Measurements from ENCODE around the gene SPIRE1. TPM values are rescaled to one million over a fixed set of nuclear protein-coding genes. Genes with fewer than 3 reads are reported as not detected.
"Not testable (repeated sequence)": the region's sequence is repeated elsewhere in the genome, so short reads cannot be mapped to it uniquely, and the experiment has no call there.

SPIRE1 gene
- total RNA-seq, 2 donors from 2014 or later = 1.9 to 2.3 TPM

GRCh38 chr18:12497839-12498238, 160.1 kb downstream of the SPIRE1 start:
- H3K27ac Mint-ChIP-seq = no peak overlapping the region
- no peaks in the 10 kb centered on the region for H3K36me3 Mint-ChIP-seq
- DNase-seq (ENCODE audit: low spot score in 2 of 2) (no peak), ATAC-seq (no peak)
- no peaks in the 10 kb centered on the region for H3K9me3 Mint-ChIP-seq

GRCh38 chr18:12497296-12497695, 160.6 kb downstream of the SPIRE1 start:
- DNase-seq (ENCODE audit: low spot score in 2 of 2) (no peak), ATAC-seq (no peak)
- H3K9me3 Mint-ChIP-seq = no peaks in the 10 kb centered on the region
- H3K27ac Mint-ChIP-seq = no peak overlapping the region
- H3K36me3 Mint-ChIP-seq = no peaks in the 10 kb centered on the region

GRCh38 chr18:12492907-12493306, 165.0 kb downstream of the SPIRE1 start:
- ATAC-seq (no peak), DNase-seq (ENCODE audit: low spot score in 2 of 2) (no peak)
- Mint-ChIP-seq H3K36me3 (no peaks in the 10 kb centered on the region), H3K27ac (peak overlapping the region in 1 of 2 donors; percentile 23), H3K9me3 (no peaks in the 10 kb centered on the region)

GRCh38 chr18:12491611-12492435, 166.1 kb downstream of the SPIRE1 start:
- Mint-ChIP-seq H3K9me3 (no peaks in the 10 kb centered on the region), H3K27ac (no peak overlapping the region), H3K36me3 (no peaks in the 10 kb centered on the region)
- ATAC-seq (no peak), DNase-seq (ENCODE audit: low spot score in 2 of 2) (no peak)

GRCh38 chr18:12485479-12486105, 172.3 kb downstream of the SPIRE1 start:
- Mint-ChIP-seq H3K9me3 (no peaks in the 10 kb centered on the region), H3K36me3 (no peaks in the 10 kb centered on the region), H3K27ac (no peak overlapping the region)
- ATAC-seq (no peak), DNase-seq (ENCODE audit: low spot score in 2 of 2) (no peak)

GRCh38 chr18:12481915-12482314, 176.0 kb downstream of the SPIRE1 start:
- H3K36me3 Mint-ChIP-seq; H3K9me3 Mint-ChIP-seq; H3K27ac Mint-ChIP-seq; ATAC-seq; DNase-seq (ENCODE audit: low spot score in 2 of 2): not testable (repeated sequence)

GRCh38 chr18:12479982-12480381, 177.9 kb downstream of the SPIRE1 start:
- no peak for ATAC-seq
- DNase-seq (ENCODE audit: low spot score in 2 of 2) = no peak
- Mint-ChIP-seq H3K36me3 (no peaks in the 10 kb centered on the region), H3K27ac (no peak overlapping the region), H3K9me3 (no peaks in the 10 kb centered on the region)

- ATAC-seq (no peak), DNase-seq (ENCODE audit: low spot score in 2 of 2) (no peak)
- Mint-ChIP-seq H3K9me3 (no peaks in the 10 kb centered on the region), H3K36me3 (no peaks in the 10 kb centered on the region), H3K27ac (no peak overlapping the region)
Measured at GRCh38 chr18:12479536-12479935, 178.4 kb downstream of the SPIRE1 start.

- ATAC-seq (no peak), DNase-seq (ENCODE audit: low spot score in 2 of 2) (no peak)
- Mint-ChIP-seq H3K27ac (no peak overlapping the region), H3K36me3 (no peaks in the 10 kb centered on the region), H3K9me3 (no peaks in the 10 kb centered on the region)
Measured at GRCh38 chr18:12478269-12479047, 179.4 kb downstream of the SPIRE1 start.

- Mint-ChIP-seq H3K27ac (no peak overlapping the region), H3K36me3 (no peaks in the 10 kb centered on the region), H3K9me3 (no peaks in the 10 kb centered on the region)
- DNase-seq (ENCODE audit: low spot score in 2 of 2) (no peak), ATAC-seq (no peak)
Measured at GRCh38 chr18:12477606-12478005, 180.3 kb downstream of the SPIRE1 start.

GRCh38 chr18:12476955-12477354, 181.0 kb downstream of the SPIRE1 start:
- Mint-ChIP-seq H3K9me3 (no peaks in the 10 kb centered on the region), H3K27ac (no peak overlapping the region), H3K36me3 (no peaks in the 10 kb centered on the region)
- no peak for ATAC-seq
- no peak for DNase-seq (ENCODE audit: low spot score in 2 of 2)

- Mint-ChIP-seq H3K9me3 (no peaks in the 10 kb centered on the region), H3K36me3 (no peaks in the 10 kb centered on the region), H3K27ac (no peak overlapping the region)
- ATAC-seq (no peak), DNase-seq (ENCODE audit: low spot score in 2 of 2) (no peak)
Measured at GRCh38 chr18:12474876-12475275, 183.0 kb downstream of the SPIRE1 start.

GRCh38 chr18:12474146-12474545, 183.8 kb downstream of the SPIRE1 start:
- Mint-ChIP-seq H3K36me3 (no peaks in the 10 kb centered on the region), H3K27ac (no peak overlapping the region), H3K9me3 (no peaks in the 10 kb centered on the region)
- DNase-seq (ENCODE audit: low spot score in 2 of 2) (no peak), ATAC-seq (no peak)

GRCh38 chr18:12470382-12471075, 187.4 kb downstream of the SPIRE1 start:
- DNase-seq (ENCODE audit: low spot score in 2 of 2) = no peak
- Mint-ChIP-seq H3K27ac (no peak overlapping the region), H3K9me3 (no peaks in the 10 kb centered on the region), H3K36me3 (no peaks in the 10 kb centered on the region)
- no peak for ATAC-seq

GRCh38 chr18:12468445-12468844, 189.5 kb downstream of the SPIRE1 start:
- ATAC-seq (no peak), DNase-seq (ENCODE audit: low spot score in 2 of 2) (no peak)
- no peaks in the 10 kb centered on the region for H3K36me3 Mint-ChIP-seq
- no peaks in the 10 kb centered on the region for H3K9me3 Mint-ChIP-seq
- H3K27ac Mint-ChIP-seq = no peak overlapping the region

GRCh38 chr18:12464731-12465130, 193.2 kb downstream of the SPIRE1 start:
- DNase-seq (ENCODE audit: low spot score in 2 of 2) (no peak), ATAC-seq (no peak)
- no peak overlapping the region for H3K27ac Mint-ChIP-seq
- H3K9me3 Mint-ChIP-seq = no peaks in the 10 kb centered on the region
- H3K36me3 Mint-ChIP-seq = no peaks in the 10 kb centered on the region

GRCh38 chr18:12463191-12463590, 194.7 kb downstream of the SPIRE1 start:
- ATAC-seq = no peak
- H3K27ac Mint-ChIP-seq = no peak overlapping the region

More at GRCh38 chr18:12463191-12463590, 194.7 kb downstream of the SPIRE1 start:
- Mint-ChIP-seq H3K36me3 (no peaks in the 10 kb centered on the region), H3K9me3 (no peaks in the 10 kb centered on the region)
- DNase-seq (ENCODE audit: low spot score in 2 of 2) = no peak
